Osteocyte (in vitro differentiated cells): ENCODE results near the gene GSG1L. TPM values are rescaled to one million over a fixed set of nuclear protein-coding genes. Genes with fewer than 3 reads are reported as not detected.

Experiments used
- DNase-seq: peaks from one replicate; pipeline ENCODE4 v3.0.0; 2021; ENCODE audit warnings: mixed read lengths; ENCODE audit not compliant: unreplicated experiment; ENCODE audit errors: extremely low spot score
- H3K27ac Mint-ChIP-seq: one replicate; pipeline ENCODE4 v1.8.0; 2021; ENCODE audit warnings: mild to moderate bottlenecking, mixed read lengths; ENCODE audit not compliant: unreplicated experiment
- H3K27me3 Mint-ChIP-seq: one replicate; pipeline ENCODE4 v1.8.0; 2021; ENCODE audit warnings: mixed read lengths; ENCODE audit not compliant: unreplicated experiment
- H3K36me3 Mint-ChIP-seq: one replicate; pipeline ENCODE4 v1.8.0; 2021; ENCODE audit warnings: mixed read lengths; ENCODE audit not compliant: unreplicated experiment
- H3K4me1 Mint-ChIP-seq: one replicate; pipeline ENCODE4 v1.8.0; 2021; ENCODE audit warnings: mixed read lengths; ENCODE audit not compliant: unreplicated experiment
- H3K4me3 Mint-ChIP-seq: one replicate; pipeline ENCODE4 v1.8.0; 2021; ENCODE audit warnings: mild to moderate bottlenecking, moderate library complexity, mixed read lengths; ENCODE audit not compliant: unreplicated experiment
- H3K9me3 Mint-ChIP-seq: one replicate; pipeline ENCODE4 v1.8.0; 2021; ENCODE audit warnings: mixed read lengths; ENCODE audit not compliant: unreplicated experiment
- CTCF ChIP-seq: fragments of 200-600 bp; sonication (generic); IDR thresholded peaks from 2 replicates; pipeline ENCODE4 v1.5.0; 2021; ENCODE audit warnings: antibody characterized with exemption, mild to moderate bottlenecking, moderate library complexity
- total RNA-seq: library from RNA; stranded (reverse); gene quantifications from 2 replicates; pipeline ENCODE4 v1.2.1, GENCODE V29; 2021

The GSG1L gene
- total RNA-seq, 1 donor from 2014 or later: not detected

- no peaks in the 10 kb centered on the region for H3K4me1 Mint-ChIP-seq
- no peak overlapping the region for H3K4me3 Mint-ChIP-seq
- DNase-seq: no peak
- H3K27me3 Mint-ChIP-seq: no peaks in the 10 kb centered on the region
- no peaks in the 10 kb centered on the region for H3K36me3 Mint-ChIP-seq
- no peaks in the 10 kb centered on the region for H3K9me3 Mint-ChIP-seq
- H3K27ac Mint-ChIP-seq: no peak overlapping the region
- TF ChIP-seq CTCF: no peak
Measured at GRCh38 chr16:27935076-27935475, 128.4 kb downstream of the GSG1L start.

GRCh38 chr16:27932542-27933135, 130.9 kb downstream of the GSG1L start:
- Mint-ChIP-seq H3K9me3 (no peaks in the 10 kb centered on the region), H3K27ac (no peak overlapping the region), H3K27me3 (no peaks in the 10 kb centered on the region), H3K36me3 (no peaks in the 10 kb centered on the region), H3K4me3 (no peak overlapping the region), H3K4me1 (no peaks in the 10 kb centered on the region)
- no peak for TF ChIP-seq CTCF
- no peak for DNase-seq

GRCh38 chr16:27929818-27930217, 133.7 kb downstream of the GSG1L start:
- Mint-ChIP-seq H3K4me3 (no peak overlapping the region), H3K27ac (no peak overlapping the region), H3K27me3 (no peaks in the 10 kb centered on the region), H3K36me3 (no peaks in the 10 kb centered on the region), H3K9me3 (no peaks in the 10 kb centered on the region), H3K4me1 (no peaks in the 10 kb centered on the region)
- TF ChIP-seq CTCF: no peak
- no peak for DNase-seq

GRCh38 chr16:27928542-27928941, 135.0 kb downstream of the GSG1L start:
- Mint-ChIP-seq H3K27me3 (no peaks in the 10 kb centered on the region), H3K9me3 (no peaks in the 10 kb centered on the region), H3K4me1 (no peaks in the 10 kb centered on the region), H3K4me3 (no peak overlapping the region), H3K36me3 (no peaks in the 10 kb centered on the region), H3K27ac (no peak overlapping the region)
- no peak for DNase-seq
- TF ChIP-seq CTCF: no peak

- H3K27me3 Mint-ChIP-seq: no peaks in the 10 kb centered on the region
- TF ChIP-seq CTCF: no peak
Measured at GRCh38 chr16:27927266-27927901, 136.1 kb downstream of the GSG1L start.

More at GRCh38 chr16:27927266-27927901, 136.1 kb downstream of the GSG1L start:
- H3K36me3 Mint-ChIP-seq: no peaks in the 10 kb centered on the region
- DNase-seq: no peak
- H3K9me3 Mint-ChIP-seq: no peaks in the 10 kb centered on the region
- no peak overlapping the region for H3K27ac Mint-ChIP-seq
- no peaks in the 10 kb centered on the region for H3K4me1 Mint-ChIP-seq
- no peak overlapping the region for H3K4me3 Mint-ChIP-seq
